D721Med (cell line): ENCODE data around the gene C7orf33.
A peak's percentile ranks its signal among the peaks of the same experiment; 100 is the strongest.

ENCODE experiments used
- DNase-seq: peaks from one replicate; pipeline ENCODE4 v3.0.0; 2011; ENCODE audit warnings: low spot score; ENCODE audit not compliant: insufficient read length
- FAIRE-seq: peaks from 2 replicates; lab custom pipeline; 2011; peaks lifted over from hg19 to GRCh38; lab: Jason Lieb, UNC
- CTCF ChIP-seq: IDR thresholded peaks from 2 replicates; pipeline ENCODE4 v1.5.1; 2012; ENCODE audit warnings: mild to moderate bottlenecking, control low read depth; ENCODE audit not compliant: insufficient read depth; ENCODE audit errors: missing control alignments

Gene C7orf33

GRCh38 chr7:148590471-148590870 lies at the start of gene C7orf33:
TSS of gene C7orf33 (plus strand) at chr7:148590766. CDS start at chr7:148590926, 160 bp downstream.
- FAIRE-seq, result peak; percentile 87
- DNase-seq, result peak; percentile 26
- no peak for TF ChIP-seq CTCF

GRCh38 chr7:148541891-148542504 lies 48.6 kb upstream of the C7orf33 start:
- DNase-seq, result no peak
- TF ChIP-seq CTCF, result no peak
- no peak for FAIRE-seq

GRCh38 chr7:148543302-148543701 lies 47.3 kb upstream of the C7orf33 start:
- no peak for FAIRE-seq
- DNase-seq, result no peak
- no peak for TF ChIP-seq CTCF

GRCh38 chr7:148545172-148545571 lies 45.4 kb upstream of the C7orf33 start:
- DNase-seq, result no peak
- FAIRE-seq, result no peak
- TF ChIP-seq CTCF, result no peak

- no peak for FAIRE-seq
- no peak for DNase-seq
- no peak for TF ChIP-seq CTCF
These were observed 44.6 kb upstream of the C7orf33 start for GRCh38 chr7:148545932-148546331.

GRCh38 chr7:148546857-148547256 lies 43.7 kb upstream of the C7orf33 start:
- DNase-seq (no peak), FAIRE-seq (no peak)

GRCh38 chr7:148547951-148548350 lies 42.6 kb upstream of the C7orf33 start:
- TF ChIP-seq CTCF, result no peak
- DNase-seq (no peak), FAIRE-seq (no peak)

More at GRCh38 chr7:148546857-148547256, 43.7 kb upstream of the C7orf33 start:
- TF ChIP-seq CTCF, result no peak
